HL-60 (cell line): ENCODE results near the gene TAPT1.

ENCODE experiments used
- CTCF ChIP-seq: IDR thresholded peaks from one replicate; pipeline ENCODE4 v1.5.1; 2011; ENCODE audit warnings: low read length, control low read depth, inconsistent platforms; ENCODE audit not compliant: insufficient read depth
- POLR2AphosphoS5 ChIP-seq: IDR thresholded peaks from 2 replicates; pipeline ENCODE4 v1.6.1; 2012; ENCODE audit warnings: low read depth

GRCh38 chr4:16257611-16258010, 31.3 kb upstream of the TAPT1 start:
- TF ChIP-seq CTCF = no peak
- TF ChIP-seq POLR2AphosphoS5 = no peak
